HG02798 (cell line): Measurements from ENCODE around the gene GRM3.
A peak's percentile ranks its signal among the peaks of the same experiment; 100 is the strongest.

Source experiments
- ATAC-seq: cut with Tn5 transposase; IDR thresholded peaks from one replicate; pipeline ENCODE4 v1.9.1; 2021; ENCODE audit warnings: mild to moderate bottlenecking; ENCODE audit not compliant: unreplicated experiment, poor library complexity

Gene GRM3

DNA sequence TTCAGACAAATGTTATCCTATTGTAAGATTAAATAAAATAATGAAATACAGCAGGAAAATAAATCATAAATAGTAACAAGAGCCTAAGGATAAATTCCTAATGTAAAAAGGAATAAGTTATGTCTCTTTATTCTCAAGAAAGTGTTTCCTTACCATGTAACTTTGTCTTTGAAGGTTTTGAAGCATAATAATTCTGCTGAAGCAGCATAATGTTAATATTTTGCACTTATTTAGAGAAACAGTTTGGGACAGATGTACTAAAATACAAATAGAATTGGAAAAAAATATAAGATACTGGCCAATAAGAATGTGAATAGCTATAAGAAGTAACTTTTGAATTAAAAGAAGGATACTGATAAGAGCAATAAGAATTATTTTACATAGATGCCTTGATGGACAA is 45.7 kb downstream of the GRM3 start:
- no peak for ATAC-seq

DNA sequence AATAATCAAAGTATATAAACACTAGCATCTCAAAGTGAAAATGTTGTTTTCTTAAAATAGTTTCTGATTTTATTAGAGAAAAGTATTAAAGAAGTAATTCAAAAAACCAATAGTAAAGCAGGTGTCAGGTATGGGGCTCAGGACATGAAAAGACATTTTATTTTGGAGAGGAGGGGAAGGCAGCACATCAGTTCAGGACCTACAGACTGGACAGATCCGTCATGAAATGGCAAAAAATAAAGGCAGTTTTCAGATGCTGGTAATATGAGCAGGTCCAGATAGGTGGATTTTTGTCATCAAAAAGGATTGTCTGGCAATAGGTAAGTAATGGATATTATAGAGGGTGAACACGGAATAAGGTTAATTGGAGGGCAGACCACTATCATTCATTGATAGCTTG is 49.0 kb downstream of the GRM3 start:
- ATAC-seq: no peak

DNA sequence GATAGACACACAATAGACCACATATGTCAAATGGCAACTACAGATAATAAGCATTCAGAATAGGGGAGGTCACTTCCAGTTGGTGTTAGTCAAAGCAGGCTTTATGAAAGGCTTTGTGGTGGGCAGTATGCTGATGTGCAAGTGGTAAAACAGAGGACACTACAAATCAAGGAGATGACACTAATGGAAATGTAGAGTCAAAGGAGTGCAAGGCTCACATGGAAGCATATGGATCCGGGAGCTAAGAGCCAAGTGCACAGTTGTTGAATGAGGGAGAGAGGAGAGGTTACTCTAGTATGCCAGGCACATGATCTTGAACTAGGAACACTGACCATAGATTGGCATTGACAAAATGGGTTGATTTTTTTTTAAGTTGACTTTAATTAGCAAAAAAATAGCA is 62.7 kb downstream of the GRM3 start:
- no peak for ATAC-seq

DNA sequence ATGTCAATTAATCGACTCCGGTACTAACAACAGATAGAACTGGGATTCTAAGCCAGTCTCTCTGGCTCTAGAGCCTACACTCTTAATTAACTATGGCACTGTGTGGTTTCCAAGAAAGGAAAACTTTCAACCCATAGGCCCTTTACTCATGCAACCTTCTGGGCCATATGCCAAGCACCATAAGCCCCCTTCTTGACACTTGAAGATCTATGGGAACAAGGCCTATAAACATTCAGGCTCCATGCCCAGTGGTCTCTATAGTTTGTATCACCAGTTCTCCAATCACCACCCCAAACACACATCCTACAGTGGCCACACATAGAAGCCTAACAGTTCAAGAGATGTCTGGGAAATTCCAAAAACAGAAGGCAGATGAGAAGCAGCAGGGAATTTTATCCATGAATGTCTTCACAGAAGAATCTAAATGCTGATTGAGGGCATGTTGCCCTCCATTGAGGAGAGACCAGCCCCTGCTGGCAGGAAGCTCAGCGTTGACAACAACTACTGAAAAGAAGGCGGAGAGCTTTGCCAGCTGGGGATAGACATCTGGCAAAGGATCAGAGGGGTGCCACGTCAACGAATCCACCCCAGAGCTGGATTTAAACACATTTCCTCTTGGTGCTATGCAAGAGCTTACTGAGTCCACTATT is 64.4 kb downstream of the GRM3 start:
- ATAC-seq: no peak

DNA sequence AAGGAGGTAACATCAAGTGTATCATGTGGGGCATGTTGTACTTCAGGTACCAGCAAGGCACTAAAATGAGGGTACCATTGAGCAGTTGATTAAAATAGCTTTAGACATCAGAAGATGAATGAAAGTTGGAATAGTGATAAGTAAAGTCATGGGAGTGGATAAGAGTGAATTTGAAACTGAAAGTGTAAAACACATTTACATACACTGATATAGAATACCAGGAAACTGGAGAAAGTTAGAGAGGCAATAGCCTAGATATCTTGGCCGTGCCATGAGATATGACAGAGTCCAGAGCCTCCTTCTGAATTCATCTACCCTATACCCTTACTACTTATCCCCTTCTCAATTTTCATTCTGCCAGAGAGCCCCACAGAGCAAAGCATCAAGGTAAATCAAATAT is 76.6 kb downstream of the GRM3 start:
- ATAC-seq: no peak

DNA sequence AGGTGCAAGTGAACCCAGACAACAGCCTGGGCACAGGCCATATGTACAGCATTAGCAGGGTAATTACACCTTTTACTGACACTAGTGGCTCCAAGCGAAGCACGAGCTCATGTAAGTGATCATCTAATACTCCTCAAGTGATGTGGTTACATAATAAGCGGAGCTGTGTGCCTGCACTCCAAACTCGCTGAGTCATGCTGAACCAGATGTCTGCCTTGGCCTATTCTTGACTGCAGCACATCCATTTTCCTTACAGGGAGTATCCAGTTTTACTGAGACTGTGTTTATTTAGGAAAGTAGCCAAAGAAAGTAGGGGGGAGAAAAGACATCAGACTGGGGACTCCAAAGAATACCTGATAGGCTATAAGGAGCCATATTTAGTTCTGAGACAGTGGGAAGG is 90.1 kb downstream of the GRM3 start:
- ATAC-seq: no peak

DNA sequence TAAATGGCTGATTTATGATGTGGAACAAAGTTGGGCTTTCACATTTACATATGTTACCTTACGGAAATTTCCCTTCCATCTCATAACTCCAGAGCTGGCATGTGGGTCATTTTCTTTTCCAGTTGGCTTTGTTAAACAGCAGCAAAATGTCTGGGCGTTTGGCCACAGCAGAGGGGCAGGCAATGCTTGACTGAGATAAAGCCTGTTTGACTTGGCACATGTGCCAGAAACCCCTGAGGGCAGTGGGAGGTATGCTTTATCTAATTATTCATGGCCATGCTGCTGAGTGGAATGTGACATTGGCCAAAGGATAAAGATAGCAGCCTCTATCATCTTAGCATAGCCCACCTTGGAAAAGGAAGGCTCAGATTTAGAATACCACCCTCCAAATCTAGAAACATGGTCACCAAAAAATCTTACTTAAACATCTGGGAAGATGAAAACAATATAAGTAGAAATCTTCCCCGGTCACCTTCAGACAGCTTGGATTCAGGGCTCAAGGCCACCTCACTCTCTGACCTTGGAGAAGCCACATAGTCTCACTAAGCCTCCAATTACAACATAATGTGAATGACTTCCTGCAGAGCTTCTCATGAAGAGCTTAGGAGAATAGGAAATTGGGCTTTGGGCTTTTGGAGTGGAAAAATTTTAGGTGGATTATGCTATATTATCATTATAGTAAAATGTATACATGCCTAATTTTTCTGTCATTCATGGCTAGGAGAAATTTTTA is 101.5 kb downstream of the GRM3 start:
- no peak for ATAC-seq

DNA sequence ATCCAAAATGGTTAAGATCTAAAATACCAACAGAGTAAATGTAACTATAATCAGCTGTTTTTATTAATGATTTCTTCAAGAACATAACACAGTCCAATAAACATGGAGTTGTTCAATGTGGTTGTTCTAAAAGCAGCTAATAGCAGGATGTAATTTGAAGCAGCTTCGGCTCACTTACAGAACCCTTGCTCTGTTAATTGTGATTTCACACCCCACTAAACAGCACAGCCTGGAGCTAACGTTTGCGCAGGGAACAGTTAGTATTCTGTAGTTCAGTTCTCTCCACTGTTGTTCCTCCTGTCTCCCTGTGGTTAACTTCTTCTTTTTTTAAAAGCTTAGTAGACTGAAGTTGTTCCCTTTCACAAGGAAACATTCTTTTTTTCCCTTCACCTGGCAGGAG is 104.0 kb downstream of the GRM3 start:
- ATAC-seq: no peak

DNA sequence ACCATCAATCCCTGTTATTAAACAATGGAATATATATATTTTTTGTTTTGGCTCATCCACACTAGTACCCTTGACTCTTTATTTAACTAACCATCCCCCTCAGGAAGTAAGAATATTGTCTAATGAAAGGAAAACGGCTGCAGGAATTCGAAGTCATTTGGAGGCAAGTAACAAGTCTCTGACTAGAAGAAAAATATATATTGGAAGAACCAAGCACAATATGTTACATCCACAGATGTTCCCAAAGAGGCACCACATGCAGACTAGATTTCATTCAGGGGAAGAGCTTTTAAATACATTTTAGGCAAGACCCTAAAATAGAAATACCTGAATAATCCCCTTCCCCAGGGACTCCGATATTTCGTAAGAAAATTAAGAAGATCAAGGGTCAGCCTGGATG is 104.5 kb downstream of the GRM3 start:
- no peak for ATAC-seq

DNA sequence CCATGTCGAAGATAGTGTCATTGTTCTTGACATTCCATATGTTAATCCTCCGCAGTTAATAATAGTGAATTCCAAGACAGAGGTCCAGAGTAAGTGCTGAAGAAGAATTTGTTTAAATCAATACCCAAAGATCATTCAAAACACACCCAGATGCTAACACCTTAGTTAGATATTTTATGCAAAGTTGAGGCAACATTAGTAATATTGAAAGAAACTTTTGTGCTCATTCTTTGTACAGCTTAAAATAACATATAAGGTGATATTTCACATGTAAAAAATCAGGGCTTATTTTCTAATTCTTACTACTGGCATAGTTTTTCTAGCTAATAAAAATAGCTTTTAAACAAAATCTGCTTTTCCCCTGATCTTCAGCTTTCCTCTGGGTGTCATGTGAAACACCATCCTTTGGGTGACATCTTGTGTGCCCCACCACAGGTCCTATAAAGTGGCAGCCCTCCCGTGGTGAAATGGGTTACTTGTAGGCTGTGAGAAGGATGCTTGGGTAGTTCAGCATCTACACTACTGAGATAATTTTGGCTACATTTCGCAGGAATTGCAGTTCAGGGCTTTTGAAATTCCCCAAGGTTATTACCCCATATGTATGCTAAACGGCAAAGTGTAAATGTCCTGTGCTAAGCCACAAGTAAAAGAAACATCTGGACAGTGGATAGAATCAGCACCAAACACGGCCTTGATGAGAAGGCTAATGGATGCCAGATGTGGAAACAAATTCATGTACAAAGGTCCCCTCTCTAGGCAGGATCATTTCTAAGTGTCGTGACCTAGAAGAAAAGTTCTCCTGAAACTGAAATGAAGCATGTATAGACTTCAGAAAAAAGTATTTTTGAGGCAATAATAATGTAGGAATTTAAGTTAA is 105.4 kb downstream of the GRM3 start:
- no peak for ATAC-seq

DNA sequence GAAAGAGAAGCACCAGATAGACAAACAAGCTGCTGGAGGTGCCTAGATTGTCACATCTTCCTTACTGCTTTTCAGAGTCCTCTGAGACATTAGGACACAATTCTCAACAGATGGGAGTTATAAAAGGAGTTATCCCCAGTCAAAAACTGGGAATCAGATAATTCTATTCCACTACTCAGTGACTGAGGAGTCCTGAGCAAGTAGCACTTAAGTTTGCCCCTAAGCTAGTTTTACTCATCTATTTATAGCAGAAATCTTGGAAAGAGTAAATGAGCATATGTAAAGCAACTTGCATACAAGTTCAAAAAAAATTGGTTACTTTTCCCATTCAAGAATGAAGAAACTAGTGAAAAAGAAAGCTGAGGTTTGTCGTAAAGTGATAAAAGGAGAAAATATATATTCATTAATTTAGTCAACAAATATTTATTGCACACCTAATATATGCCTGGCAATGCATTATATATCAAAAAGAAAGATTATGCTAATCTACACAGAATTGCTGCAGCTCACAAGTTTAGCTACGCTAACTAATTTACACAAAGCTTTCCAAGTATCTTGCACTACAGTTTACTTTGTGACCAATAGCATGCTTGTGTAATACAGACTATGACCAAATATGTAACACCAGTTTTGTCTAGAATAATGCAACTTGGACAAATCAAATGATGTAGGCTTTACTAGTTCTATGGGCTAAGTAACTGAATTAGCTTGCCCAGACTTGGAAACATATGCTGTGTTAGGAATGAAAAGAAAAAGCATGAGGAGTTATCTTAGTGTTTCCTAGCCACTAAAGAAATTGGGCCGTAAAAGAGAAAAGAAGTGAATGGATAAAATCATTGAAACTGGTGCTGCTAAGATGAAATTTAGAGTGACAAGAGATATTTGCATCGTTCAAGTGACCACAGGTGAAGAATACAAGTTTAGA is 106.3 kb downstream of the GRM3 start:
- no peak for ATAC-seq

DNA sequence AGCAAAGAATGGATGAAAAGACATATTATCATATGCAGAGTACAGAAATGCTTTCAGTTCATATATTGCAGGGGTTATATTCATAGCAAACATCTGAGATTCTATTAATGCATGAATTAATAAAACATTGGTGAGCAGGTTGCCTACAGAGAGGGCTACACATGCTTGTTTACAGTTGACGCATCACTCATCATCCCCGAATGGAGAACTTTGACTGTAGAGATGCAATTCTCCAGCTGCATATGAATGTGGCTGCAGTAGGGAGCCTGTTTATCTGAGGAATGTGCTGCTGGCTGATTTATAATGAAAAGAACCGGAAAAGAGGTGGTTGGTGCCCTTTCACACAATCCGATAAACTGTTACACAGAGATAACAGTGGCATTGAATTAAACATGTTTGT is 116.5 kb downstream of the GRM3 start:
- ATAC-seq: no peak

DNA sequence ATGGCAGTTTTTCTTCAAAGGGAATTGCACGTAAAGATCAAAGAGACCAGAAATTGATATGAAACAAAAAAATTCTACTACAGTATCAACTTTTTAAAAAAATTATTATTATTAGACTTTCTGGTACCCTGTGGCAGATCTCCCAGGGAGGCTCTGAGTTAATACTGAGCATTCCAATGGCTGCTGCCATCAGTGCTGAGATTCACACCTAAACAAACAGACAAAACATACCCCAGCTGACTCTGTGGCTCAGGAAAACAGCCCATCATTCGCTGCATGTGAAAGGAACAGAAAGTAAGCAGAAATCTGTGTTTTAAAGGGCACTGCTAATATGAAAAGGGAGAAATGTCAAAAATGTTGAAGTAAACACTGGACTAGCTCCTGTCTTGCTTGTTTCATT is 118.4 kb downstream of the GRM3 start:
- no peak for ATAC-seq

DNA sequence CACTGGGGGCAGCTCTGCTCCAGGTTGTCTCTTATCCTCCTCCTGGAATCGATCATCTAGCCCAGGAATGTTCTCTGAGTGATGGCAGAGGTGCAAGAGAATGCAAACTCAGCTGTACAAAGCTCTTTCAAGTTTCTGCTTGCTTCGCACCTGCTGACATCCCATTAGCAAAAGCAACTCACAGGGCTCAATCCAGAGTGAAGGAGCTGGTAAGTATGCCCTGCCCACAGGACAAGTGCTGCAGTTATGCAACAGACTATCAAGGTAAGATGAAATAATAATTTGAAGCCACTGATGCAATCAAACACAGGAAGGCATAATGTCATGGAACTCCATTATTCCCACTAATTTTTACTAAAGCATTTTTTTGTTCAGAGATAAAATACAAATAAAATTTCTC is 122.2 kb downstream of the GRM3 start:
- ATAC-seq: no peak

DNA sequence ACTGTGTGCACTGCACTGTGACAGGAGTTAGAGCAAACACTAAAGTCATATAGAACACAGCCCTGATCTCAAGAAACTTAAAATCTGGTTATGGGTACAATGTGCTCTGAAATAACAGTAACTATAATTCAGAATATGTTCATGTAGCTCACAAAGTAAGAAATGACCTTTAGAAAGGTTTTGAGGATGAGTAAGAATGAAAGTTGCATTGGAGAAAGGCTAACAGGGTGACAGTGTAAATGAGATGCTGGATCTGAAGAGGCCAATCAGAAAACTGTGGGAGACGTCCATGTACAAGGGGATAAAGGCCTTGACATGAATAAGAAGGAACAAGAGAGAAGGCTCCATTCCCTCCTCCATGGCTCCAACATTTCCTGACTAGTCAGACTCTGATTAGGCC is 124.7 kb downstream of the GRM3 start:
- peak; percentile 37 for ATAC-seq

DNA sequence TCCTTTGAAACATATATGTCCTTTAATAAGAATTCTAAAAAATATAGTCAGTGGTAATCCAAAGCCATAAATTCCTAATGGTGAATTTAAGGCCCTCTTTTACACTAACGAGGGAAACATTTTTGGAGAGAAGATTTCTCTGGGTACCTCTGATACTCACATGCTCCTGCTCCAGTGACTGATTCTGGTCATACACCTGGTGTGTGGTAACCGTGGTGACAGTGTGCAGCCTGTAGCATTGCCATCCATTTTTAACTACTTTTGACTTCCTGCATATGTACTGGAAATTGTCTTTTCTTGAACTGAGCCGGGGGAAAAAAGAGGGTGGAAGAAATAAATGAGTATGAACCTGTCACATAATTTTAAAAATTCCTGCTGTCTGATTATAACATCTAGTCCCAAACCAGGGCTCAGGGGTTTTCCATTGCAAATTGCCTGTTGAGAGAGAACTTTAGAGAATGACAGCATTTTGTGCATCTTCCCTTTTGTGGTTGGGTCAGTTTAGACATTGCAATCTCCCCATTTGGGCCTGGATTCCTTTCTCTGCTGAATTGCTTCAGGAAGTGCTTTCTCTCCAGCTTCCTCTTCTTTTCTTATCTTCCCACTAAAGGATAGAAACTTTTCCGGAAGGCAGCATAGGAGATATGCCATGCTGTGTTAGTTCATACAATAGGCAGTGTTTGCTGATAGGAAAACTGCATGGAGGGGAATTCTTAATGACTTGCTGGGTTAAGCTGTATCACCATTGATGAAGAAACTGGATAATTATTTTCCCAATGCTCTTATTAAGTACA is 125.5 kb downstream of the GRM3 start:
- ATAC-seq: peak; percentile 83

DNA sequence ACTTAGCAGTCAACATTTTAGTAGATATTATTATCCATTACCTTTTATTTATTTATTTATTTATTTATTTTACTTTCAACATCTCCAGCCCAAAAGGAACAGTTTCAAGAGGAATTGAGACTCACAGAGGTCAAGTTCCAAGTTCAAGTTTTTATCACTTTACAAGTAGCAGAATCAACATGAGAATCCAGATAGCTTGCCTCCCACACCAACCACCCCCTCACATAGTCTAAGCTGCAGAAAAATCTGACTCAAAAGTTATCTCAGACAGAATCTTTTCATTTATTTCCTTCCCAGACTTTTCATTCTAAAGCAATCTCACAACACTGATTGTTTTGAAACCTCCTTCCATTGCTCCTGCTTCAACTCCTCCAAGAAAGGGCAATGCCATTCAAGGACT is 129.6 kb downstream of the GRM3 start:
- no peak for ATAC-seq

DNA sequence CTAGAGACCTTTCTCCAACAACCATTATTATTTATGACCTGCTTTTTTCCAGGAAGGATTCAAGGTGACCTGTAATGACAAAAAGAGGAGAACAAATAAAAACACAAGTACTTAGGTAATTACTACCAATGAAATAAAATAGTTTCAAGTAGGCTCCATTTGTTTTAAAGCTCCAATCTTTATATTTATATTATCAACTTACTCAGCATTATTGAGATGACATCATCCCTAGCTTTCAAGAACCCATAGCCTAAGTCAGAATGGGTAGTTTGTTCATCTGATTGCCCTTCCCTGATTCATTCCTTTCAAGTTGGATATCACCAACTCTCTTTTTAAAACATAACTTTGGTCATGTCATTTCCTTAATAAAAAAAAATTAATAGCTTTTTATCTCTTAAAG is 131.5 kb downstream of the GRM3 start:
- no peak for ATAC-seq

DNA sequence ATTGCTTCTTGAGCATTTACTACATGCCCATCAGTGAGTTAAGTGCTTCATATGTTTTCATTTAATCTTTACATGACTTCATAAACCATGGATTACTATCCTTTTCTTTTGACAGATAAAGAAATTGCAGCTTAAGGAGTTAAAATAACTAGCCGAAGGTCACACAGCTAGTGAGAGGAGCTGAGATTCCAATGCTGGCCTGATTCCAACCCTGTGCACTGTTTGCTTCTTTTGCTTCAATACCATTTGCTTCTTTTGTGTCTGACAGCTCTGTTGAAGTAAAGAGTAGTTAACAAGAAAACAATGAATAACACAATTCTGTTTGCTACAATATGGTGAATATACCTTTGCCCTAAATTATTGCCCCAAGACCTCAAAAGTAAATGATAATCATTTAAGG is 132.4 kb downstream of the GRM3 start:
- no peak for ATAC-seq

DNA sequence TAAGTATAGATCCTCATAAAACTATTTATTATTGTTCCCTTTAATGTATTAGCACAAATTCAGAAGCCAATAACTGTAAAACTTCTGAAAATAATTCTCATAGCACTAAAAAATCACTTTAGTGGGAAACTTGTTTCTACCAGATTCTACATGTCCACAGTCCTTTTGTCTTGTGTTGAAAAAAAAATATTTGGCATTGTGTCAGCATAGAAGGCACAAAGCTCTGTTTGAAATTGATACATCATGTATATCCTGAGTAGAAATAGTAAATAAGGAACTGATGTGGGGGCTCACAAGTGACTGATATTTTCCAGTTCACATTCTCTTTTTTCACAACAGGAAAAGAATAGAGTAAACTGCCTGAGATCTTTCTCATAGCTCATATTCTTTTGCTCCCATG is 134.6 kb downstream of the GRM3 start:
- ATAC-seq: no peak
